PFSK-1 (cell line): ENCODE data around the gene ATXN1.

Experiments used
- FOXP2 ChIP-seq: optimal IDR thresholded peaks from 2 replicates; pipeline ENCODE3; 2011; ENCODE audit warnings: borderline replicate concordance, control low read depth, inconsistent platforms; ENCODE audit not compliant: insufficient read depth; ENCODE audit errors: extremely low read length, extremely low read depth
- POLR2AphosphoS5 ChIP-seq: IDR thresholded peaks from 2 replicates; pipeline ENCODE4 v1.6.1; 2012; ENCODE audit warnings: low read depth, mild to moderate bottlenecking, control low read depth, low read length, moderate library complexity

GRCh38 chr6:16450285-16450684 lies 311.0 kb downstream of the ATXN1 start:
- TF ChIP-seq FOXP2 (no peak), POLR2AphosphoS5 (no peak)
